ENCODE data around the gene LRRC45.
A peak's percentile ranks its signal among the peaks of the same experiment; 100 is the strongest.
"Not testable (repeated sequence)": the region's sequence is repeated elsewhere in the genome, so short reads cannot be mapped to it uniquely, and the experiment has no call there.

The LRRC45 gene

DNA sequence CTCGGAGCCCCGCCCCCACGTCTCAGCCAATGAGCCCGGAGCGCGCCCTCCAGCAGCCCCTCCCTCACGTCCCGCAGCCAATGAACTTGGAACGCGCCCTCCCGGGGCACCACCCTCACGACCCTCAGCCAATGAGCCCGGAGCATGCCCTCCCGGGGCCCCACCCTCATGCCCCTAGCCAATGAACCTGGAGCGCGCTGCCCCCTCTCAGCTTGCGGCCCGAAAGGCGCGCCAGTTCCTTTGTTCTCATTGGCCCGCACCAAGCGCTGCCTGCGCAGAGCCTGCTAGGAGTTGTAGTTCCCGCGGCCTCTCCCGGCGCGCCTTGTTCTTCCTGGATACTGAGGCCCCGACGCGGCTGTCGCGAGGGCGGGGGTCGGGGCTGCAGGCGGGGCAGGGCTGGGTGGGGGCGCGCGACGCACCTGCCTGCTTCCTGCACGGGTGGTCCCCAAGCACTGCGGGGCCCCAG lies at the start of gene LRRC45:
Gene LRRC45 (plus strand): TSS at position 325 of the 466 bp plus-strand sequence. CDS start 339 bp downstream, outside the sequence.
- DNase-seq = peak; percentile 100

DNA sequence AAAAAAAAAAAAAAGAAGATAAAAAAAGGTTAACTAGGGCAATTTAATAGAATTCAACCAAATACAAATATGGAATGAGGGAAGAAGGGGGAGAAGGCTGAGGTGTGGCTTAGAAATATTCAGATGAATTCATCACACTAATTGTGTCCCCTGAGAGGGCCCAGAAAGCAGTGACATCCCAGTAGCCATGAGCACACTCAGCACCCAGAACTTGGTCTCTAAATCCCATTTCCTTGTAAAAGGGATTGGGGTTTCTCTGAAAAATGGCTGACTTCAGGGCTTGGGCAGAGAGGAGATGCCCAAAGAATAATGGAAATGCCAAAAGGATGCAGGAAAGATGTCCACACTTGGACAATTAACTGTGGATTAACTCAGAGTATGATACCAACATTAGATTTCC lies 49.7 kb upstream of the LRRC45 start:
- no peak for DNase-seq

DNA sequence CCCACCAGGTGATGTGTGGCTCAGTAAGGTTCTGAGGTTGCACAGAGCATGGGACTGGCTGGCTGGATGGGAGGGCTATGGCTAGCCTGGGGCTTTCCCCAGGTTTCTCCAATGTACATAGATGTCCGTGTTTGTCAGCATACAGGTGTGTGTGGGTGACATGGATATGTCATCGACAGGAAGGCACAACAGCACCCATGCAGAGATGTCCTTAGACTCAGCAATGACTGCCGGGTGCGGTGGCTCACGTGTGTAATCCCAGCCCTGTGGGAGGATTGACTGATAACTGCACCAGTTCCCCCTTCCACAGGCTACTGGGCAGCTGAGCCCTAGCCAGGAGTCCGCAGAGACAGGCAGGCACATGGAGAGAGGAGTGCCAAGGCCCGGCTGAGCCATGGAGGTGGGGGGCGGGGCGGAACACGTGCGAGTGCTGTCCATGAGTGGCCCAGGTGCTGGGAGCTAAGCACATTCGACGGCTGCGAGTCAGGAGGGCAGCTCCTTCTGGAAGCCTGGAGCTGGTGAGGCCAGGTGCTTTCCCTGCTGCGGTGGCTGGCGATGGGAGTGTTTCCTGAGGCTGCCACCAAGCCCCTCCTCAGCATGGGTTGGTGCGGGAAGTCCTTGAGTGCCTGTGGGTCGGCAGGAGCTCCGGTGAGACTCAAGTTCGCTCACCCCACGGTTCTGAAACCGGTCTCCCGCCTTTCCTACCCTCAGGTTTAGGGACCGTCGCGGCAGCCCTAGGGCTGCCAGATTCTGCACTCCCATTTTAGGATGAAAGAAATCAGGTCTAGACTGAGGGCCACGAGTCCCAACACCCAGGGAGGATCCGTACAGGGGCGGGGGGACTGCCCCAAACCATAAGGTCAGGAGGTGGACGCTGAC lies 46.5 kb upstream of the LRRC45 start:
- peak; percentile 79 for DNase-seq

DNA sequence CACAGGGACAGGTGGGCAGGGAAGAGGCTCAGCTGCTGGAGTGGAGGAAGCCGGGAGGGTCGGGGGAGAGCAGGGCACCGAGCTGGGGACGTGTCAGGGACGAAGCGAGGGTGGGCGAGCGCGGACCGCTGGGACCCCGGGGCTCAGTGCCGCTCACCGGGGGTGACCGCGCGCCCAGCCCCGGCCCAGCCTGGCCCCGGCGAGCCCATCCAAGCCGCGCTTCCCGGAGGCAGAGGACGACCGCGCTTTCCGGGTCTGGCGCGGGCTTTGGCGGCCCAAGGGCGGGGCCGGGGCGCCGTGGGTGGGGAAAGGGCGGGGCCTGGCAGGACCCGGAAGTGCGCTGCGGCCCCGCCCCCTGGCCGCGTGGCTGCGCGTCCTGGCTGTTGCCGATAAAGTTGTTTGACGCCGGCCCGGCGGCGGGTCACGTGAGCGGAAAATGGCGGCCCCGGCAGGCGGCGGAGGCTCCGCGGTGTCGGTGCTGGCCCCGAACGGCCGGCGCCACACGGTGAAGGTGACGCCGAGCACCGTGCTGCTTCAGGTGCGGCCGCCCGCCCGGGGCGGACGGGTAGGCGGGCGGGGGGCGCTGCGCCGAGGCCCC lies 45.8 kb upstream of the LRRC45 start, which contains the start of gene ASPSCR1:
Gene ASPSCR1 (plus strand): TSS at position 419 of the 598 bp plus-strand sequence. CDS start 18 bp downstream, at position 437.
- peak; percentile 95 for DNase-seq

DNA sequence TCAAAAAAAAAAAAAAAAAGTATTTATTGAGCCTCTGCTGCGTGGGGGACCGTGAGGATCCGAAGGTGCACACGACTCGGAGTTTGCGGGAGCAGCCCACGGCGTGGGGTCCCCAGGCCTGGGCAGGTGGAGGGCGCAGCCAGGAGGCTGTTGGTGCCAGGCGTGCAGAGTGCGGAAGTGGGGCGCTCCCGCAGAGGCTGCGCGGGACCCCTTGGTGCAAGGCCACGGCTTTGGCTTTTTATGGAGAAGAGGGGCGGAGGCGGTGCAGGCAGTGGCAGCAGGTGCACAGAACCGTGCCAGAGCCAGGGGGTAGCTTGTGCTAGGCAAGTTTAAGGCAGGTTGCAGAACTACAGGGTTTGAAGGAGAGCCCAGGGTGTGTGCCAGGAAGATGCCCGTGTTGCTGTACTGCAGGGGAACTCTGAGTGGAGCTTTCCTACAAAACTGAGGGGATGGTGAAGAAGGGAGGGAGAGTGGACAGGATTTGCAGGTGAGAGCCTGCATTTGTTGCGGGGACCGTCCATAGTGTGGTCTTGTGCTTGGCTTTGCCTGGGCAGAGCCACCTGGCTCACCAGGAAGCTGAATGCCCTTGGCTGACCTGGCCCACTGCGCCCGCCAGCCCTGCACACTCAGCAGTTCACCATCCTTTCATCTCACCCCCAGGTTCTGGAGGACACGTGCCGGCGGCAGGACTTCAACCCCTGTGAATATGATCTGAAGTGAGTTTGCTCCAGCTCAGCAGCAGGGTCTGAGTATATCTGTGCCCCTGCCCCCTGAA lies 44.4 kb upstream of the LRRC45 start:
- no peak for DNase-seq

DNA sequence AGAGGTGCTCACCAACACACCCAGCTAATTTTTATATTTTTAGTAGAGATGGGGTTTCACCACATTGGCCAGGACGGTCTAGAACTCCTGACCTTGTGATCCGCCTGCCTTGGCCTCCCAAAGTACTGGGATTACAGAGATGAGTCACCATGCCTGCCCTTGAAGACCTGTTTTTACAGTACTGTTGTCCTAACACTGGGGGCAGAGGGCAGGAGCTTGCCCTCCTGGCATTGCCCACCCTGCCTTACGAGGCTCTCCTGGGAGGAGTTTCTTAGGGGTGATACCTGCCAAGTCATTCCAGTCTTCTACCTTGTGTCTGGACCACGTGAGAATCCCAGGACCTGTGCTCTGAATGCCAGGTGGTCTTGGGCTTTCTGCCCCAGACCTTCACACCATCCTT lies 43.0 kb upstream of the LRRC45 start:
- no peak for DNase-seq

DNA sequence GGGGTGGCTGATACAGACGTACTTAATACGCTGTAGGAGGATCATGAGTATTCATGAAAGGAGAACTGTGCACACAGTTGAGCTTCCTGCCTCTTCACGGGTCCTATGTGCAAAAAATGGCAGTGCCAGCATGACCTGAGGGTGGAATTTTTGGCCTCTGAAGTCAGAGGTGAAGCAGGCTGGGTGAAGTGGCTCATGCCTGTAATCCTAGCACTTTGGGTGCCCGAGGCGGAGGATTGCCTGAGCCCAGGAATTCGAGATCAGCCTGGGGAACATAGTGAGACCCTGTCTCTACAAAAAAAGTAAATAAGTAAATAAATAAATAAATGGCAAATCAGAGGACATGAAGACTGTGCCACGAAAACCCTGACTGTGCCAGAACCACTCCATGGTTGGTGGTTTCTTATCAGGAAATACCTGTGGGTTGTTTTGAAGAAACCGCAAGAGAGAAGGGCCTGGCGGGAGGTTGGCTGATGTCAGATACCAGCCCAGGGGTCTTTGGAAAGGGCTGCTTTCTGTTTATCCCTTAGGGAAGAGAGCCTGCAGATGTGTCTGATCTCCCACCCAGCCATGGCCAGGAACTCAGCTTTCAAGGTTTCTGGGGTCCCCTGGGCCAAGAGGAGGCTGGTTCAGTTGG lies 42.3 kb upstream of the LRRC45 start:
- DNase-seq = peak; percentile 77

DNA sequence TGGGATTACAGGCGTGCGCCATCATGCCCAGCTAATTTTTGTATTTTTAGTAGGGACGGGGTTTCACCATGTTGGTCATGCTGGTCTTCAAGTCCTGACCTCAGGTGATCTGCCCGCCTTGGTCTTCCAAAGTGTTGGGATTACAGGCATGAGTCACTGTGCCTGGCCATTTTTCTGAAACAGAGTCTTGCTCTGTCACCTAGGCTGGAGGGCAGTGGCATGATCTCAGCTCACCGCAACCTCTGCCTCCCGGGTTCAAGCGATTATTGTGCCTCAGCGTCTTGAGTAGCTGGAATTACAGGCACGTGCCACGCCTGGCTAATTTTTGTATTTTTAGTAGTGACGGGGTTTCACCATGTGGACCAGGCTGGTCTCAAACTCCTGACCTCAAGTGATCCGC lies 41.6 kb upstream of the LRRC45 start:
- not testable (repeated sequence) for DNase-seq

DNA sequence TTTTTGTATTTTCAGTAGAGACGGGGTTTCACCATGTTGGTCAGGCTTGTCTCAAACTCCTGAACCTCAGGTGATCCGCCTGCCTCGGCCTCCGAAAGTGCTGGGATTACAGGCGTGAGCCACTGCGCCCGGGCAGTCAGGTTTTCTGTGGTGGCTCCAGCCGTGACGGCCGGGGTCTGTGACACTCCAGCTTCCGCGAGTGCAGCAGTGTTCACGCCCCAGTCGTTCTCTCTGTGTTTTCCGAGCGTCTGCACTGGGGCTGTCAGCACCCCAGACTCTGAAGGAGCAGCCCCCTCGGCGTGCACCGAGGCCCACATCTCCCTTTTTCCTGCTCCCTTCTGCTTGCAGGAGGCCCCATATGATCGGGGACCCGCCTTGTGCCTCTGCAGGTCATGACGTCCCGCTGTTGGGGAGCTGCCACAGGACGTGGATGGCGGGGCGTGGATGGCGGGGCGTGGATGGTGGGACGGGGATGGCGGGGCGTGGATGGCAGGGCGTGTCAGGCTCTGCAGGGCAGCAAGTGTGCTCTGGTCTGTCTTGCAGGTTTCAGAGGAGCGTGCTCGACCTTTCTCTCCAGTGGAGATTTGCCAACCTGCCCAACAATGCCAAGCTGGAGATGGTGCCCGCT lies 40.0 kb upstream of the LRRC45 start:
- DNase-seq = no peak

DNA sequence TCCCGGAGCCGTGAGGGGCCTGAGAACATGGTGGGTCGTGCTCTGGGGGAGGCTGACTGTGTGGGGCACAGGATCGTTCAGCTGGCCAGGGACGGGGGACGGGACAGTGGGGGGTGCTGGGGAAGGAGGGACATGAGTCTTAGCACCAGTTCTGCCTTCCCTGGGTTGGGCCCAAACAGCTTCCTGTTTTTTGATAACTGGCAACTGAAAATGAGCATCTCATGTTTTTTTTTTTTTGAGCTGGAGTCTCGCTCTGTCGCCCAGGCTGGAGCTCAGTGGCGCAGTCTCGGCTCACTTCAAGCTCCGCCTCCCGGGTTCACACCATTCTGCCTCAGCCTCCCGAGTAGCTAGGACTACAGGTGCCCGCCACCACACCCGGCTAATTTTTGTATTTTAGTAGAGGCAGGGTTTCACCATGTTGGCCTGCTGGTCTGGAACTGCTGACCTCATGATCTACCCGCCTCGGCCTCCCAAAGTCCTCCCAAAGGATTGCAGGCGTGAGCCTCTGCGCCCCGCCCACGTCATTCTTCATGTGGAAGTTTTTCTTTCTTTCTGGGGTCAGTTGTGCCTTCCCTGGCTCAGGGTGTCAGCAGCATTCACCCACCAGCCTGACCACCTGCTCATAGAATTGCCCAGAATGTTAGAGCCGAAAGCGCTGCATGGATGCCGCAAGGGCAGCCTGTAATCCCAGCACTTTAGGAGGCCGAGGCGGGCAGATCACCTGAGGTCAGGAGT lies 39.3 kb upstream of the LRRC45 start:
- no peak for DNase-seq

DNA sequence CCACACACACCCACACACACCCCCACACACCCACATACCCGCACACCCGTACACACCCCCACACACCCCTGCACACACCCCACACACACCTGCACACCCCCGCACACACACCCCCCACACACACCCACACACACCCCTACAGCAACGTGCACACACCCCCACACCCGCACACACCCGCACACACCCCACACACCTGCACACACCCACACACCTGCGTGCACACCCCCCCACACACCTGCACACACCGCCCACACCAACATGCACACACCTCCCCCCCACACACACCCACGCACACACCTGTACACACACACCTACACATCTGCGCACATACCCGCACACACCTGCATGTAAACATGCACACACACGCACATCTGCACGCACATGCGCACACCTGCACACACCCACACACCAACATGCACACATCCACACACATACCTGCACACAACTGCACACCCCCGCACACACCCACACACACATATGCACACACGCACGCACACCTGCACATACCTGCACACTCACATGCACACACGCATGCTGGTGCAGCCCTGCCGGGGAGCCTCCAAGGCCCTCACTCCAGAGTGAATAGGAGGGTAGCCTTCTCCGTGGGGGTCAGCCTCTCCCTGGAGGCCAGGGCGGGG lies 38.2 kb upstream of the LRRC45 start:
- DNase-seq = no peak

DNA sequence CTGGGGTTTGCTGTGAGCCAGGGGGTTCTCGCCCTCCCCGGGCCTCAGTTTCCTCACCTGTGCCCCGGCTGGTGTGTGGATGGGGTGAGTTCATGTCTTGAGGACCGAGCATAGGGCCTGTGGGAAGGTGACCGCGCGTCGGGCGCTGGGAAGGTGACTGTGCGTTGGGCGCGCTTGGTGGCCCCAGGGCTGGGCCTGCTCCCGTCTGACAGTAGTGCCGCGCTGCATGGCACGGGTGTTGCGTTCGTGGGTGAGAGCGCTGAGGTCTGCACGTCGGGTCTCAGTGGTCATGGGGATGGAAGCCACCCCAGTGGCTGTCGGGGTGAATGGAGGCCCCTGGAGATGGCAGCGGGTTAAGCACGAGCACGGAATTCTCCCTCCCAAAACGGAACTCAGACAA lies 36.5 kb upstream of the LRRC45 start:
- no peak for DNase-seq

DNA sequence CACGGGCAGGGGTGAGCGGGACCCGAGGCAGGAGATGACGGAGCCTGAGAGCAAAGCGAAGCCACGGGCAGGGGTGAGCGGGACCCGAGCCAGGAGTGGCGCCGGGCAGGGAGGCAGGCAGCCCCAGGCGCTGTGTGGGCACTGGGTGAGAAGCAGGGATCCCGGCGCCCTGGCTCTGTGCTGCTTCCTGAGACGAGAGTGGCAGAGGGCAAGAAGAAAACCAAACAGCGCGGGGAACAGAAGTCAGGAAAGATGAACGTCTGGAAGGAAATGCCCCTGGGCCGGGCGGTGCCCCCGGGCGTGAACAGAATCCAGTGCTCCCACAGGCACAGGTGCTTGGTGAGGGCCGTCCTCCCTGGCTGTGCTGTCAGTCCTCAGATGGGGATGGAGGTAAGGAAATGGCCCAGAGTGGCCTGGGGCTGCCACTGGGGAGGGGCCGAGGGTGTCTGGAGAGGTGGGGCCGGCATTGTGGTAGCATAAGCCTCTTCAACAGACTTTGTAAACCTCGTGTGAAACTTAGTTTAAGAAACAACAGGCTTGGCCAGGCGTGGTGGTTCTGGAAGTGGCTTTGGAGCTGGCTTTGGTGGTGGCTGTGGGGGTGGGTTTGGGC lies 35.8 kb upstream of the LRRC45 start:
- no peak for DNase-seq

DNA sequence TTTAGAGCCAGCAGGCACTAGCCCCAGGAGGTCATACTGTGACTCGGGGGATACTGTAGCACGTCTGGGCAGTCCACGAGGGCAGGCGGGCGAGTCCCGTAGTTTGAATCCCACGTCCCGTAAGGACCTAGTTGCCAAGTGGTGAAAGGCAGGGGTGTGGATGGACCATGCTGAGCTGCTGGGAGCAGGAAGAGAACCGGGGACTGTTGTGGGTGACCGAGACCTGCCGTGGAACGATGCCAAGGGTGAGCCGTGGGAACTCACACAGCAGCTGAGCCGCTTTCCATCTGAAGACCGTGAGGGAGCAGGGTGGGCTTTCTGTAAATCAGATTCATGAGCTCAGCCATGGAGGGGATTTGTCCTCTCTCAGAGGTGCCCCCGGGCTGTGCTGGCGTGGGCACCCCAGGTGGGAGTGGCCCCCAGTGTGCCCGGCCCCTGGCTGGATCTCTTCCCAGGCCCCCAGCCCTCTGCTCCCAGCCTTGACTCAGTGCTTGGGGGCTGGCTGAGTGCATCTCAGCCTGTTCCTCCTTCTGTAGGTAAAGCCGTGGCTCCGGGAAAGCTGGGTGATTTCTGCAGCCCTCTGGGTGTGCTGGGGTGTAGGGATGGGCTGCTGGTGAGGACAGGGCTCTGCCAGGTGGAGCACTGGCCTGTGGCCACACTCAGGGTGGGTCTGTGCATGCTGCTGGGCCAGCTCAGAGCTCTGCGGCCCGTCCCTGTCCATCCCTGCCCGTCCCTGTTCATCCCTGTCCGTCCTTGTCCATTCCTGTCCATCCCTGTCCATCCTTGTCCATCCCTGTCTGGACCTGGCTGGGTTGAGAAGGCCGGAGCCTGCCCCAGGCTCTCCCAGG lies 32.0 kb upstream of the LRRC45 start:
- no peak for DNase-seq

DNA sequence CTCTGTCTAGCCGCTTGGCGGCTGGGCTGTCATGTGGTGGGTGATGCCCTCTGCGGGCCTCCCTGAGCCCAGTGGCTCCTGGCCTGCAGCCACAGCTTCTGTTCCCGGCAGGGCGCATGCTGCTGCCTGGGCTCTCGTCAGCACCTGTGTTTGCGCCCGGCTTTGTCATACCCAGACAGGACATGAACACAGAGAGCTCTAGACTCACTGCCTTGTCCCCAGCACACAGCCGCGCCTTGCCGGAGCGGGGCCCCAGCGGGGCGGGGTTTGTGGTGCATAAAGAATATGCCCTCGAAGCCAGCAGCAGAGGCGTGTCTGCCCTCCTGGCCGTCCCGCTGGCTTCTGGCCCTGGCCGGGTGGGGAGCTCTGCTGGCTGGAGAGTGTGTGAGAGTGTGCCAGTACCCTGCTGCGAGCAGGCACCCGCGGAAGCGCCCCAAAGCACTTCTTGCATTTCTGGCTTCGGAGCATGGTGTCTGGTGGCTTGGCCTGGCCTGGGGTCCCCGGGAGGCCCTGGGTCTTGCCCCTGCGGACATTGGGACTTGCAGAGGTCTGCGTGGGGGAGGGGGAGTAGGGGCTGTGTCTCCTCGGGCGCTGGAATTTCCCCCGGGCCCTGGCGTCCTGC lies 31.3 kb upstream of the LRRC45 start:
- peak; percentile 90 for DNase-seq

DNA sequence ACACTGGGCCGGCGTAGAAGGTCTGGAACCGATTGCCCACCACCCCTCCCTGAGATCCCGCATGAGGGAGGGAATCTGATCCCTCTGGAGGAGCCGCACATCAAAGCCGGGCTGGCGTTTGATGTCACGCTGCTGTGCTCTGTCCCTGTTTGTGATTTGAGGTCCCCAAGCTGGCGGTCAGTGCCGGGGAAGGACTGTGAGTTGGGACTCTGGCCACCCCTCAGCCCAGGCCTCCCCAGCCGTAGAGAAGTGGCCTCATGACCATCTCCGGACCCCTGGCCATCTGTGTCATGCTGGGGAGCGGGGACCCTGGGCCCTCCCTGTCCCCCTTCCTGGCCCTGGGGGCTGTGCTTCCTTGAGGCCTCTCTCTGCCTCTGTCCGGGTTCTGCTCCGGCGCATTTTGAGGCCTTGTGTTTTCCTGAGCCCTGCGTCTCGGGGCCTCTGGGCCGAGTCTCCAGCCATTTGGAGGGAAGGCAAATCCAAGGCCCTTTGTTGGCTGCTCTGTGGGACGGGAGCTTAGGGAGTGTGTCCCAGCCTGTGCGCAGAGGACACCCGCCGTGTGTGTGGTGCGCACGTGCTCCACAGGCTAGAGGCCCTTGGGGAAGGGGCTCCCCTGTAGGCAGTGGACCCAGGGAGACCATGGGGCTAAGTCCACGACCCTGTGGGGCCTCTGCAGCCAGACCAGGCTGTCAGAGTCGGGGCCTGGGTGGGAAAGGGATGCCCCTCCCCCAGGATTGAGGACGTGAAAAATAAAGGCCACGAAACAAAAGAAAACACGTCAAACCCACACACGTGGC lies 30.6 kb upstream of the LRRC45 start:
- no peak for DNase-seq

DNA sequence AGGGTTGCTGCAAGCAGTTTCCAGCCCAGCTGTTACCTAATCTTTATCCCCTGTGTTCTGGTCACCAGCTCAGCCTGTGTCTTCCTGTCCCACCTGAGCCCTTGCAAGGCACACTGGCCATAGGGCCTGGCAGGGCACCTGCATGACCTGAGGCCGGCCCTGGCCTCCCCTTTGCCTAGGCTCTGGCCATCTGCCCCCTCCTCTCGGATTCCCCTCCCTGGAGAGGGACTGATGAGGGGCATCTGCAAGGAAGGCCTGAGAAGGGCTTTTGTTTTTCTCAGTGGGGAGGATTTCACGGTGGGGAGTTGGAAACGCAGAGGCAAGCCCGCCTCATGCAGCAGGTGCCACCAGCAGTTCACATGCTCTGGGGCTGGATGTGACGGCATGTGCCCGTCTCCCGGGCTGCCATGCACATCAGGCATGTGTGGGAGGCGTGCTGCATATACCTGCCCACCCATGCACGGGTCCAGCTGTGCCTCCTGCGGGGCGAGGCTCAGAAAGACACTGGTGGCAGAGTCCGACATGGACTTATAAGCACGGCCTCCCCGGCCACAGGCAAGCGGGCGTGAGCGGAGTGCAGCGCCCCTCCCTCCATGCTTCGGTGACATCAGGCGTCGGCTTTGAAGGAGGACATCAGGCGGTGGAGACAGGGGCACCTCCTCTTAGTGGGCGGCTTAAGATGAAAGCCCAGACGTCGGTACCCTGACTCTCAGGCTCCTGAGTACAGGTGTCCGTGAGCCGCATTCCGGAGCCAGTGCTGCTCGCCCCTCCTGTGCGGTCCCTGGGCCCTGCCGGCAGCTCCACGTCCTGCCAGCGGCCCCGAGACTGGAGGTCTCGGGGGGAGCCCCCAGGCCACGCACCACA lies 29.1 kb upstream of the LRRC45 start:
- no peak for DNase-seq
